IPS-18c (cell line): ENCODE measurements around the gene HADHB.
"Not testable (repeated sequence)": the region's sequence is repeated elsewhere in the genome, so short reads cannot be mapped to it uniquely, and the experiment has no call there.

ENCODE experiments used
- H3K4me3 ChIP-seq: 2 replicates; pipeline ENCODE4 v1.7.0; 2013; ENCODE audit warnings: low read depth, mild to moderate bottlenecking, low read length, moderate library complexity; ENCODE audit not compliant: insufficient read depth
- H3K9me3 ChIP-seq: one replicate; pipeline ENCODE4 v1.6.1; 2013; ENCODE audit warnings: mild to moderate bottlenecking, low read length, moderate library complexity; ENCODE audit not compliant: control insufficient read depth, insufficient read depth

HADHB gene

GRCh38 chr2:26276484-26277227, 31.9 kb downstream of the HADHB start:
- no peak overlapping the region for H3K4me3 ChIP-seq
- H3K9me3 ChIP-seq, result peaks cover 3% of the 10 kb centered on the region

- H3K9me3 ChIP-seq, result peaks cover 3% of the 10 kb centered on the region
- no peak overlapping the region for H3K4me3 ChIP-seq
These were observed 35.1 kb downstream of the HADHB start for GRCh38 chr2:26279886-26280285.

- no peaks in the 10 kb centered on the region for H3K9me3 ChIP-seq
- H3K4me3 ChIP-seq, result no peak overlapping the region
These were observed 36.5 kb downstream of the HADHB start for GRCh38 chr2:26281226-26281625.

GRCh38 chr2:26283606-26284005, 38.9 kb downstream of the HADHB start:
- no peaks in the 10 kb centered on the region for H3K9me3 ChIP-seq
- no peak overlapping the region for H3K4me3 ChIP-seq

- H3K4me3 ChIP-seq, result no peak overlapping the region
- H3K9me3 ChIP-seq, result no peaks in the 10 kb centered on the region
These were observed 39.4 kb downstream of the HADHB start for GRCh38 chr2:26284132-26284531.

- Histone ChIP-seq H3K4me3 (no peak overlapping the region), H3K9me3 (no peaks in the 10 kb centered on the region)
These were observed 41.2 kb downstream of the HADHB start for GRCh38 chr2:26285931-26286330.

GRCh38 chr2:26290001-26290400, 45.3 kb downstream of the HADHB start:
- Histone ChIP-seq H3K4me3 (no peak overlapping the region), H3K9me3 (no peaks in the 10 kb centered on the region)

- no peak overlapping the region for H3K4me3 ChIP-seq
- no peaks in the 10 kb centered on the region for H3K9me3 ChIP-seq
These were observed 47.9 kb downstream of the HADHB start for GRCh38 chr2:26292646-26293045.

GRCh38 chr2:26295511-26295910, 50.8 kb downstream of the HADHB start:
- Histone ChIP-seq H3K9me3 (no peaks in the 10 kb centered on the region), H3K4me3 (no peak overlapping the region)

GRCh38 chr2:26297061-26297460, 52.3 kb downstream of the HADHB start:
- H3K4me3 ChIP-seq, result no peak overlapping the region
- H3K9me3 ChIP-seq, result no peaks in the 10 kb centered on the region

- no peaks in the 10 kb centered on the region for H3K9me3 ChIP-seq
- peak overlapping the region; percentile 70 for H3K4me3 ChIP-seq
These were observed 53.5 kb downstream of the HADHB start for GRCh38 chr2:26298286-26298637.

GRCh38 chr2:26298638-26299393, 54.1 kb downstream of the HADHB start:
- Histone ChIP-seq H3K4me3 (peak overlapping the region; percentile 70), H3K9me3 (no peaks in the 10 kb centered on the region)

GRCh38 chr2:26299471-26300101, 54.8 kb downstream of the HADHB start:
- H3K4me3 ChIP-seq, result peak overlapping the region; percentile 70
- H3K9me3 ChIP-seq, result no peaks in the 10 kb centered on the region

- peak overlapping the region; percentile 5; the same call in 1 of the 2 replicates for H3K4me3 ChIP-seq
- H3K9me3 ChIP-seq, result no peaks in the 10 kb centered on the region
These were observed 55.6 kb downstream of the HADHB start for GRCh38 chr2:26300234-26300925.

GRCh38 chr2:26302846-26303245, 58.1 kb downstream of the HADHB start:
- no peak overlapping the region for H3K4me3 ChIP-seq
- no peaks in the 10 kb centered on the region for H3K9me3 ChIP-seq

GRCh38 chr2:26305094-26305493, 60.4 kb downstream of the HADHB start:
- H3K4me3 ChIP-seq, H3K9me3 ChIP-seq: not testable (repeated sequence)

- no peak overlapping the region for H3K4me3 ChIP-seq
- no peaks in the 10 kb centered on the region for H3K9me3 ChIP-seq
These were observed 60.8 kb downstream of the HADHB start for GRCh38 chr2:26305540-26305939.

GRCh38 chr2:26309921-26310320, 65.2 kb downstream of the HADHB start:
- Histone ChIP-seq H3K4me3 (no peak overlapping the region), H3K9me3 (no peaks in the 10 kb centered on the region)
